PFSK-1 (cell line): ENCODE data around the gene MED28. TPM values are rescaled to one million over a fixed set of nuclear protein-coding genes. Genes with fewer than 3 reads are reported as not detected.
A peak's percentile ranks its signal among the peaks of the same experiment; 100 is the strongest.

ENCODE experiments used
- FOXP2 ChIP-seq: optimal IDR thresholded peaks from 2 replicates; pipeline ENCODE3; 2011; ENCODE audit warnings: borderline replicate concordance, control low read depth, inconsistent platforms; ENCODE audit not compliant: insufficient read depth; ENCODE audit errors: extremely low read length, extremely low read depth
- POLR2AphosphoS5 ChIP-seq: IDR thresholded peaks from 2 replicates; pipeline ENCODE4 v1.6.1; 2012; ENCODE audit warnings: low read depth, mild to moderate bottlenecking, control low read depth, low read length, moderate library complexity
- REST ChIP-seq, 2 experiments: IDR thresholded peaks; 2 replicates each; pipeline versions ENCODE4 v1.6.1 to v1.8.0; 2011 to 2012; ENCODE audit warnings: low read depth in 2 of 2, low read length in 2 of 2, control low read depth in 1 of 2, inconsistent platforms in 1 of 2, mild to moderate bottlenecking in 1 of 2, moderate library complexity in 1 of 2; ENCODE audit not compliant: insufficient read depth in 1 of 2
- SIN3A ChIP-seq: IDR thresholded peaks from 2 replicates; pipeline ENCODE4 v1.6.1; 2012; ENCODE audit warnings: mild to moderate bottlenecking, low read length, moderate library complexity, borderline replicate concordance; ENCODE audit not compliant: insufficient read depth
- TAF1 ChIP-seq: IDR thresholded peaks from 2 replicates; pipeline ENCODE4 v1.6.1; 2012; ENCODE audit warnings: low read length, control low read depth, borderline replicate concordance; ENCODE audit not compliant: insufficient read depth
- polyA plus RNA-seq: library from polyadenylated mRNA; unstranded; fragments of >200 nt; gene quantifications from one replicate; pipeline ENCODE4 v1.2.1, GENCODE V29; 2012; ENCODE audit warnings: low read depth, missing spikeins; ENCODE audit not compliant: insufficient read length

Gene MED28
- polyA plus RNA-seq, result 21.0 TPM

GRCh38 chr4:17614416-17615299, at the start of gene MED28:
TSS of gene MED28 (plus strand) at chr4:17614641. CDS start at chr4:17614655, 14 bp downstream.
- TF ChIP-seq REST (IDR thresholded peaks at IDR 0.05; ENCODE audit: insufficient read depth in 1 of 2, low read depth in 2 of 2, low read length in 2 of 2), result peak in 1 of 2 experiments; percentile 45; a peak in 2 of 4 replicates
- no peak for TF ChIP-seq FOXP2
- TF ChIP-seq POLR2AphosphoS5, result peak; percentile 95
- TF ChIP-seq SIN3A, result peak; percentile 90; the same call in 1 of the 2 replicates
- TF ChIP-seq TAF1, result peak; percentile 95

GRCh38 chr4:17565846-17566245, 48.6 kb upstream of the MED28 start:
- TF ChIP-seq SIN3A (no peak), TAF1 (no peak), REST (IDR thresholded peaks at IDR 0.05; ENCODE audit: insufficient read depth in 1 of 2, low read depth in 2 of 2, low read length in 2 of 2) (no peak), POLR2AphosphoS5 (no peak), FOXP2 (no peak)

- TF ChIP-seq TAF1, result no peak
- no peak for TF ChIP-seq SIN3A
- TF ChIP-seq POLR2AphosphoS5, result no peak
- TF ChIP-seq FOXP2, result no peak
- TF ChIP-seq REST (IDR thresholded peaks at IDR 0.05; ENCODE audit: insufficient read depth in 1 of 2, low read depth in 2 of 2, low read length in 2 of 2), result no peak
Observed at GRCh38 chr4:17567271-17567670, 47.2 kb upstream of the MED28 start.

GRCh38 chr4:17574206-17574605, 40.2 kb upstream of the MED28 start:
- TF ChIP-seq TAF1 (no peak), SIN3A (no peak), REST (IDR thresholded peaks at IDR 0.05; ENCODE audit: insufficient read depth in 1 of 2, low read depth in 2 of 2, low read length in 2 of 2) (no peak), FOXP2 (no peak)
